Suppressor macrophage (primary cell): ENCODE results near the gene UGT2A1.
A peak's percentile ranks its signal among the peaks of the same experiment; 100 is the strongest.

Experiments
- DNase-seq, 4 experiments: peaks; one replicate each; pipeline ENCODE4 v3.0.0-alpha.2; 2020 to 2022

The UGT2A1 gene

GRCh38 chr4:69584135-69584534 is 68.9 kb downstream of the UGT2A1 start:
- DNase-seq, result no peak

GRCh38 chr4:69583543-69583942 is 69.5 kb downstream of the UGT2A1 start:
- no peak for DNase-seq

GRCh38 chr4:69577245-69577644 is 75.8 kb downstream of the UGT2A1 start:
- DNase-seq, result no peak

DNA sequence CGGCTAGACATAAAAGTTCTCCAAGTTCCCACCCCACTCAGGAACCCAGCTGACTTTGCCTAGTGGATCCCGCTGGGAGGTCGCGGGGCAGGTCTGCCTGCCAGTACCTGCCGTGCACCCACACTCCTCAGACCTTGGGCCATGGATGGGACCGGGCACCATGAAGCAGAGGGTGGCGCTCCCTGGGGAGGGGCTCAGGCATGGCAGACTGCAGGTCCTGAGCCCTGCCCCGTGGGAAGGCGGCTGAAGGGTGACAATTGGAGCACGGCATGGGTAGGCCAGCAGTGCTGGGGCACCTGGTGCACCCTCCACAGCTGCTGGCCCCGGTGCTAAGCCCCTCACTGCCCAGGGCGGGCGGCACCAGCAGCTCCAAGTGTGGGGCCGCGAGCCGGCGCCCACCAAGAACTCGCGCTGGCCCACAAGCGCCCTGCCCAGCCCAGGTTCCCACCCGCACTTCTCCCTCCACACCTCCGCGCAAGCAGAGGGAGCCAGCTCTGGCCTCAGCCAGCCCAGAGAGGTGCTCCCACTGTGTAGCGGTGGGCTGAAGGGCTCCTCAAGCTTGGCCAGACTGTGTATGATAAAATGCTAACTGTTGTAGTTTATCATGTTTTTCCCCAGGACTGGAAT is 76.7 kb downstream of the UGT2A1 start:
- DNase-seq, result no peak

DNA sequence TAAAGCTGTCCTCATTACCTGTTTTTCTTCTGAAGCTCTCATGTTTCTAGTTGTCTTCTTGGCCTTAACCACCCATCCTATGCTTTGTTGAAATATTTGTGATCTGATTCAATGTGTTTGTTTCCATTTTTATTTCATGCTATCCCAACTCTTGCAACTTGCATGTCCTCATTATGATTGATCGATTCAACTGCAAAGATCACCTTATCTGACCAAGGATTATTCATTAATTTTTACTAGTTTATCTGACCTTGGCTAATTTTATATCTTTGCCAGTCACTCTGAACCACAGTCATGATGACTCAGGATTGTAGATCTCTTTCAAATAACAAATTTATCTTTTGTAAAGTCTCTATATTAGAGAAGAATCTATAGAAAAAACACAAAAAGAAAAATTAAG is 84.3 kb downstream of the UGT2A1 start:
- DNase-seq, result no peak

- DNase-seq, result no peak
Observed at GRCh38 chr4:69563424-69563823, 89.6 kb downstream of the UGT2A1 start.

DNA sequence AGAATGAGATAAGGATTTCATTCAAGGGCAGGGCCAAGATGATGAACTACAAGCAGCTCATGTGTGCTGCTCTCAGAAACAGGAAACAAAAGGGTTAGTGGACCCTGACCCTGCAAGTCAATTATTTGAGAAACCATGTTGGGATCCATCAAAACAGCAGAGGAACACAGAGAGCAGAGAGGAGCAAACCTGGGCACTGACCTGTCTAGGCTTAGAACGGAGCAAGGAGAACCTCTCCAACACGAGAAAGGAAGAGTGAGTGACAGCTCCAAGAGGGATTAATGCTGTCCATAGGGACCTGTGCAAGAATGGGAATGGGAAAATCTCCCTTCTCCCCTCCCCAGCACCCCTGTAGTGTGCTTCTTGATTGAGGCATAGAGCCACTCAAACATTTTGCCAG is 103.4 kb downstream of the UGT2A1 start:
- no peak for DNase-seq

- peak in 1 of 4 experiments; percentile 1 for DNase-seq
Observed at GRCh38 chr4:69546134-69546765, 106.8 kb downstream of the UGT2A1 start.
